DND-41 (cell line): ENCODE data around the gene MOB3B.

Experiments
- ATAC-seq: fragments of 200-7000 bp; cut with Tn5 transposase; 3 replicates; pipeline ENCODE4 v1.9.1; 2021; ENCODE audit warnings: low read depth; ENCODE audit not compliant: insufficient read depth
- DNase-seq: peaks from one replicate; pipeline ENCODE4 v3.0.0-alpha.2; 2020
- H2AFZ ChIP-seq: 2 replicates; pipeline ENCODE4 v1.6.0; 2012; ENCODE audit warnings: low read depth, low read length
- H3K27ac ChIP-seq: 2 replicates; pipeline ENCODE4 v1.5.1; 2012; ENCODE audit warnings: low read length, inconsistent platforms
- H3K27me3 ChIP-seq: fragments of 200-600 bp; sonication (generic); 2 replicates; pipeline ENCODE4 v1.6.0; 2012; ENCODE audit warnings: low read length, mild to moderate bottlenecking, inconsistent platforms; ENCODE audit not compliant: insufficient read depth, poor library complexity
- H3K36me3 ChIP-seq: 2 replicates; pipeline ENCODE4 v1.5.1; 2012; ENCODE audit warnings: low read length, inconsistent platforms; ENCODE audit not compliant: insufficient read depth
- H3K4me1 ChIP-seq: 2 replicates; pipeline ENCODE4 v1.5.1; 2012; ENCODE audit warnings: mild to moderate bottlenecking, low read length; ENCODE audit not compliant: insufficient read depth
- H3K4me2 ChIP-seq: 2 replicates; pipeline ENCODE4 v1.6.0; 2012; ENCODE audit warnings: mild to moderate bottlenecking, moderate library complexity, low read length, inconsistent platforms; ENCODE audit not compliant: insufficient read depth
- H3K4me3 ChIP-seq, 2 experiments: fragments of 200-600 bp in 1 of 2; shearing (Covaris generic) in 1 of 2; 2 replicates each; pipeline ENCODE4 v1.5.1; 2012 to 2016; ENCODE audit warnings: inconsistent platforms in 2 of 2, low read length in 2 of 2, mild to moderate bottlenecking in 2 of 2, low read depth in 1 of 2, moderate library complexity in 1 of 2
- H3K79me2 ChIP-seq: 2 replicates; pipeline ENCODE4 v1.6.0; 2012; ENCODE audit warnings: low read length, inconsistent platforms; ENCODE audit not compliant: insufficient read depth
- H3K9ac ChIP-seq: 2 replicates; pipeline ENCODE4 v1.6.0; 2012; ENCODE audit warnings: low read depth, mild to moderate bottlenecking, inconsistent platforms, low read length, moderate library complexity
- H3K9me3 ChIP-seq: 2 replicates; pipeline ENCODE4 v1.5.1; 2012; ENCODE audit warnings: low read length, moderate library complexity, mild to moderate bottlenecking, inconsistent platforms; ENCODE audit not compliant: insufficient read depth, severe bottlenecking
- H4K20me1 ChIP-seq: 2 replicates; pipeline ENCODE4 v1.6.0; 2012; ENCODE audit warnings: low read length; ENCODE audit not compliant: insufficient read depth
- CTCF ChIP-seq: IDR thresholded peaks from 2 replicates; pipeline ENCODE4 v1.5.1; 2012; ENCODE audit warnings: borderline replicate concordance, low read length, moderate library complexity, mild to moderate bottlenecking; ENCODE audit not compliant: poor library complexity, severe bottlenecking; ENCODE audit errors: extremely low read depth
- EZH2 ChIP-seq: IDR thresholded peaks from 3 replicates; pipeline ENCODE4 v1.6.1; 2012; ENCODE audit warnings: borderline replicate concordance, low read depth, mild to moderate bottlenecking, moderate library complexity, low read length, inconsistent platforms; ENCODE audit not compliant: severe bottlenecking

The MOB3B gene

GRCh38 chr9:27447031-27447683 lies 82.5 kb downstream of the MOB3B start:
- Histone ChIP-seq H4K20me1 (no peaks in the 10 kb centered on the region), H3K4me1 (no peaks in the 10 kb centered on the region), H3K9ac (no peak overlapping the region), H3K27me3 (no peaks in the 10 kb centered on the region), H3K4me3 (no peak overlapping the region), H3K27ac (no peak overlapping the region), H3K36me3 (no peaks in the 10 kb centered on the region), H3K9me3 (no peaks in the 10 kb centered on the region), H3K79me2 (no peaks in the 10 kb centered on the region), H2AFZ (no peak overlapping the region), H3K4me2 (no peak overlapping the region)
- no peak for ATAC-seq
- DNase-seq: no peak
- no peak for TF ChIP-seq EZH2
- TF ChIP-seq CTCF: no peak

- H3K27me3 ChIP-seq: no peaks in the 10 kb centered on the region
- no peaks in the 10 kb centered on the region for H3K36me3 ChIP-seq
- H4K20me1 ChIP-seq: no peaks in the 10 kb centered on the region
- H3K9ac ChIP-seq: no peak overlapping the region
- H3K4me3 ChIP-seq: no peak overlapping the region
- H3K9me3 ChIP-seq: no peaks in the 10 kb centered on the region
- TF ChIP-seq CTCF: no peak
- TF ChIP-seq EZH2: no peak
- H3K27ac ChIP-seq: no peak overlapping the region
- H2AFZ ChIP-seq: no peak overlapping the region
- no peak for ATAC-seq
- no peaks in the 10 kb centered on the region for H3K4me1 ChIP-seq
- no peaks in the 10 kb centered on the region for H3K79me2 ChIP-seq
- no peak overlapping the region for H3K4me2 ChIP-seq
- DNase-seq: no peak
These were observed 83.9 kb downstream of the MOB3B start for GRCh38 chr9:27445688-27446087.

GRCh38 chr9:27445057-27445595 lies 84.5 kb downstream of the MOB3B start:
- Histone ChIP-seq H4K20me1 (no peaks in the 10 kb centered on the region), H3K36me3 (no peaks in the 10 kb centered on the region), H3K9me3 (no peaks in the 10 kb centered on the region), H3K4me1 (no peaks in the 10 kb centered on the region), H3K79me2 (no peaks in the 10 kb centered on the region), H3K4me2 (no peak overlapping the region), H3K27ac (no peak overlapping the region), H2AFZ (no peak overlapping the region), H3K4me3 (no peak overlapping the region), H3K27me3 (no peaks in the 10 kb centered on the region), H3K9ac (no peak overlapping the region)
- ATAC-seq: no peak
- TF ChIP-seq CTCF (no peak), EZH2 (no peak)
- no peak for DNase-seq
